CD4-positive, alpha-beta T cell treated with Interleukin-15 for 1 hour (primary cell): Measurements from ENCODE around the gene PTPN4.

Source experiments
- DNase-seq: peaks from one replicate; pipeline ENCODE4 v3.0.0-alpha.2; 2020

The PTPN4 gene

GRCh38 chr2:120029672-120030640 lies 270.2 kb downstream of the PTPN4 start:
- DNase-seq = no peak

GRCh38 chr2:120032297-120032696 lies 272.6 kb downstream of the PTPN4 start:
- DNase-seq = no peak
